Kidney capillary endothelial cell (primary cell): ENCODE measurements around the gene NQO2.
A peak's percentile ranks its signal among the peaks of the same experiment; 100 is the strongest.
"Not testable (repeated sequence)": the region's sequence is repeated elsewhere in the genome, so short reads cannot be mapped to it uniquely, and the experiment has no call there.

Experiments used
- DNase-seq: peaks from one replicate; pipeline ENCODE4 v3.0.0-alpha.2; 2018; ENCODE audit warnings: low spot score

The NQO2 gene

GRCh38 chr6:3013901-3014674 lies 14.4 kb downstream of the NQO2 start:
- DNase-seq, result no peak

- no peak for DNase-seq
Observed at GRCh38 chr6:3014675-3015066, 15.0 kb downstream of the NQO2 start.

- no peak for DNase-seq
Observed at GRCh38 chr6:3015144-3015543, 15.4 kb downstream of the NQO2 start.

GRCh38 chr6:3016473-3017280 lies 17.0 kb downstream of the NQO2 start:
- no peak for DNase-seq

GRCh38 chr6:3017304-3017703 lies 17.6 kb downstream of the NQO2 start:
- no peak for DNase-seq

GRCh38 chr6:3019065-3019464 lies 19.4 kb downstream of the NQO2 start:
- DNase-seq, result no peak

GRCh38 chr6:3019749-3020320 lies 20.1 kb downstream of the NQO2 start:
- no peak for DNase-seq

- not testable (repeated sequence) for DNase-seq
Observed at GRCh38 chr6:3020976-3021598, 21.4 kb downstream of the NQO2 start.

GRCh38 chr6:3022765-3023662 lies 23.3 kb downstream of the NQO2 start:
- DNase-seq, result peak; percentile 55

GRCh38 chr6:3023663-3024483 lies 24.2 kb downstream of the NQO2 start:
- peak; percentile 94 for DNase-seq

GRCh38 chr6:3026791-3027626 lies 27.3 kb downstream of the NQO2 start:
- DNase-seq, result no peak

GRCh38 chr6:3028156-3028555 lies 28.5 kb downstream of the NQO2 start:
- DNase-seq, result not testable (repeated sequence)

- DNase-seq, result no peak
Observed at GRCh38 chr6:3031857-3032640, 32.4 kb downstream of the NQO2 start.

- no peak for DNase-seq
Observed at GRCh38 chr6:3032986-3033385, 33.3 kb downstream of the NQO2 start.

- no peak for DNase-seq
Observed at GRCh38 chr6:3033652-3034051, 34.0 kb downstream of the NQO2 start.

GRCh38 chr6:3035397-3035796 lies 35.7 kb downstream of the NQO2 start:
- no peak for DNase-seq

GRCh38 chr6:3036861-3037637 lies 37.4 kb downstream of the NQO2 start:
- no peak for DNase-seq
